HepG2 (cell line): ENCODE measurements around the gene QDPR. TPM values are rescaled to one million over a fixed set of nuclear protein-coding genes. Genes with fewer than 3 reads are reported as not detected.

Experiments
- CC2D1A ChIP-seq: sonication (generic); formaldehyde crosslinking; IDR thresholded peaks from 2 replicates; pipeline ENCODE4 v1.8.1; 2023; ENCODE audit warnings: mild to moderate bottlenecking, missing genetic modification reagents
- CHD4 ChIP-seq: fragments of 200-600 bp; sonication (generic); IDR thresholded peaks from 2 replicates; pipeline ENCODE4 v1.7.0; 2017; ENCODE audit warnings: mild to moderate bottlenecking, low read length, borderline replicate concordance
- ESRRA ChIP-seq: sonication (generic); formaldehyde crosslinking; IDR thresholded peaks from 2 replicates; pipeline ENCODE4 v1.5.1; 2020; ENCODE audit warnings: mild to moderate bottlenecking, low read depth, missing genetic modification reagents
- HDAC2 ChIP-seq: sonication (generic); formaldehyde crosslinking; IDR thresholded peaks from 2 replicates; pipeline ENCODE4 v1.4.0; 2020; ENCODE audit warnings: missing genetic modification reagents
- POGZ ChIP-seq: sonication (generic); formaldehyde crosslinking; IDR thresholded peaks from 2 replicates; pipeline ENCODE4 v1.4.0; 2020; ENCODE audit warnings: mild to moderate bottlenecking, missing genetic modification reagents
- RXRB ChIP-seq: IDR thresholded peaks from 2 replicates; pipeline ENCODE4 v1.6.1; 2016; ENCODE audit warnings: borderline replicate concordance, missing genetic modification reagents, missing compliant biosample characterization
- SMAD9 ChIP-seq: sonication (generic); formaldehyde crosslinking; IDR thresholded peaks from 2 replicates; pipeline ENCODE4 v1.5.1; 2020; ENCODE audit warnings: mild to moderate bottlenecking, missing genetic modification reagents
- THAP11 ChIP-seq: IDR thresholded peaks from 2 replicates; pipeline ENCODE4 v1.6.1; 2016; ENCODE audit warnings: missing biosample characterization, missing genetic modification reagents
- U2AF2 ChIP-seq: fragments of 200-400 bp; formaldehyde crosslinking; IDR thresholded peaks from 2 replicates; pipeline ENCODE4 v1.6.1; 2017; ENCODE audit warnings: low read depth, mild to moderate bottlenecking, low read length
- ZKSCAN8 ChIP-seq: IDR thresholded peaks from 2 replicates; pipeline ENCODE4 v1.6.1; 2016; ENCODE audit warnings: borderline replicate concordance, missing genetic modification reagents, missing compliant biosample characterization
- ZNF7 ChIP-seq: IDR thresholded peaks from 2 replicates; pipeline ENCODE4 v1.6.1; 2016; ENCODE audit warnings: missing biosample characterization, missing genetic modification reagents
- ZNF784 ChIP-seq: sonication (generic); formaldehyde crosslinking; IDR thresholded peaks from 2 replicates; pipeline ENCODE4 v1.5.1; 2020; ENCODE audit warnings: missing genetic modification reagents, mild to moderate bottlenecking, borderline replicate concordance
- ZNF792 ChIP-seq: IDR thresholded peaks from 2 replicates; pipeline ENCODE4 v1.6.1; 2016
- polyA plus RNA-seq, 8 experiments: library from polyadenylated mRNA; depleted of rRNA in 3 of 8; stranded (reverse) in 7 of 8; unstranded in 1 of 8; fragments of >200 nt; fragmentation: Illumina TruSeq in 4 of 8; extraction: Trizol in 4 of 8; gene quantifications; 2 replicates each; pipeline versions ENCODE4 v1.2.1 to v1.2.3, GENCODE V29; 2011 to 2016; ENCODE audit warnings: low read depth in 4 of 8, missing spikeins in 1 of 8, mixed read lengths in 1 of 8; ENCODE audit not compliant: insufficient read depth in 1 of 8
- total RNA-seq, 5 experiments: library from RNA; depleted of rRNA; stranded (reverse); fragments of >200 nt; fragmentation: Illumina TruSeq; extraction: Trizol; gene quantifications; 2 replicates each; pipeline ENCODE4 v1.2.3, GENCODE V29; 2016; ENCODE audit warnings: low read depth in 1 of 5
- TF ChIP-seq, protein P1 (sequence below): sonication (generic); formaldehyde crosslinking; IDR thresholded peaks from 2 replicates; pipeline ENCODE4 v1.9.0; 2021; ENCODE audit warnings: missing genetic modification reagents, mild to moderate bottlenecking, borderline replicate concordance
- TF ChIP-seq, protein P2 (sequence below): sonication (generic); formaldehyde crosslinking; IDR thresholded peaks from one replicate; pipeline ENCODE4 v1.5.1; 2020; ENCODE audit warnings: mild to moderate bottlenecking, missing genetic modification reagents; ENCODE audit errors: not compliant biosample characterization
- TF ChIP-seq, protein P3 (sequence below): sonication (generic); formaldehyde crosslinking; IDR thresholded peaks from 2 replicates; pipeline ENCODE4 v1.8.1; 2023; ENCODE audit warnings: missing genetic modification reagents, inconsistent platforms, borderline replicate concordance

Gene QDPR
- total and polyA plus RNA-seq, 2 of the 13 experiments (the other 11 are each of a cell fraction or from before 2014, with no cell fraction given): 9.9 to 95.5 TPM

DNA sequence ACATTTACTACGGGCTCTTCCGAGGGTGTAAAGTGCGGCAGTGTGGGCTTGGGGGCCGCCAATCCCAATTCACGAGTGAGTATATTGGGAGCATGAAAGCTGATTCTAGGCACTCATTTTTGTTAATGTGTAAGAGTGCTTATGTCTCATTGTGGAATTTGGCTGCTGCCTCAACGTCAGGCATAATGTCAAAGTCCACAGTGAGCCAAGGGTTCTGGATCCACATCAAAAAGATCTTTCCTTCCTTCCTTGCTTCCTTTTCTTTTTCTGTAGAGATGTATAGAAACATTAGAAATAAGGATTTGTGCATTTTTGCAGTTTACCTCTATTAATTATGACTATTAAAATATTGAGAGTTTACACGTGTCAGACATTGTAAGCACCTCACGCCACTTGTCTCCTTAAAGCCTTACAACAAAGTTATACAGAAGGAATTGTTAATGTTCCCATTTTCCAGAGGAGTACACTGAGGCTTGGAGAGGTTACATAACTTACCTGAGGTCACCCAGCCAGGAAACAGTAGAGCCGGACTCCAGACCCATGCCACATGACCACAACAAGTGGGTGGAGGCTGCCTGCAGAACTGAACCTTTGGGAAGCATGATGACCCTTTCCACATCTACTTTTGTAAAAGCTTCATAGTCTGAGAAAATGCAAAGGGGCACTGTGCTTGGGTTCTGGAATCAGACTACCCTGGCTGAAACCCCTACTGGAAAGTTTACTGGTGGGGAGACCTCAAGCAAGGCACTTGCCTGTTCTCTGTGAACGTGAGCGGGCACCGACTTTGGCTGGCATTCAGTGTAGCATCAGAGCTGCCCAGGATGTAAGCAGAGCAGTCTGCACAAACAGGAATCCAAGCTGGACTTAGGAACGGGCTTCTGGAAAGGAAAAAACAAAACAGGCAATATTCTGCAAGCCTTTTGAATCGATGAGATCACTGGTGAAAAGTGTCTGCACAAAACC lies 3.8 kb upstream of the QDPR start (continued):
- TF ChIP-seq SMAD9 (CRISPR knock-in tag) (no peak), ZNF784 (CRISPR knock-in tag) (no peak; the same call in 1 of the 2 replicates), ZNF7 (CRISPR knock-in tag) (peak; percentile 46; the same call in 1 of the 2 replicates), ESRRA (CRISPR knock-in tag) (peak; percentile 86), CC2D1A (CRISPR knock-in tag) (no peak), RXRB (CRISPR knock-in tag) (peak; percentile 67), CHD4 (peak; percentile 97; the same call in 1 of the 2 replicates), THAP11 (CRISPR knock-in tag) (0 out of 2 replicates have a peak, but pooled peaks have one; percentile 22), ZNF792 (CRISPR knock-in tag) (peak; percentile 19; the same call in 1 of the 2 replicates), ZKSCAN8 (CRISPR knock-in tag) (no peak), HDAC2 (CRISPR knock-in tag) (peak; percentile 51; the same call in 1 of the 2 replicates), U2AF2 (no peak), POGZ (CRISPR knock-in tag) (peak; percentile 66; the same call in 1 of the 2 replicates)
- TF ChIP-seq, protein P1, sequence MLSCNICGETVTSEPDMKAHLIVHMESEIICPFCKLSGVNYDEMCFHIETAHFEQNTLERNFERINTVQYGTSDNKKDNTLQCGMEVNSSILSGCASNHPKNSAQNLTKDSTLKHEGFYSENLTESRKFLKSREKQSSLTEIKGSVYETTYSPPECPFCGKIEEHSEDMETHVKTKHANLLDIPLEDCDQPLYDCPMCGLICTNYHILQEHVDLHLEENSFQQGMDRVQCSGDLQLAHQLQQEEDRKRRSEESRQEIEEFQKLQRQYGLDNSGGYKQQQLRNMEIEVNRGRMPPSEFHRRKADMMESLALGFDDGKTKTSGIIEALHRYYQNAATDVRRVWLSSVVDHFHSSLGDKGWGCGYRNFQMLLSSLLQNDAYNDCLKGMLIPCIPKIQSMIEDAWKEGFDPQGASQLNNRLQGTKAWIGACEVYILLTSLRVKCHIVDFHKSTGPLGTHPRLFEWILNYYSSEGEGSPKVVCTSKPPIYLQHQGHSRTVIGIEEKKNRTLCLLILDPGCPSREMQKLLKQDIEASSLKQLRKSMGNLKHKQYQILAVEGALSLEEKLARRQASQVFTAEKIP (CRISPR knock-in tag): no peak
- TF ChIP-seq, protein P2, sequence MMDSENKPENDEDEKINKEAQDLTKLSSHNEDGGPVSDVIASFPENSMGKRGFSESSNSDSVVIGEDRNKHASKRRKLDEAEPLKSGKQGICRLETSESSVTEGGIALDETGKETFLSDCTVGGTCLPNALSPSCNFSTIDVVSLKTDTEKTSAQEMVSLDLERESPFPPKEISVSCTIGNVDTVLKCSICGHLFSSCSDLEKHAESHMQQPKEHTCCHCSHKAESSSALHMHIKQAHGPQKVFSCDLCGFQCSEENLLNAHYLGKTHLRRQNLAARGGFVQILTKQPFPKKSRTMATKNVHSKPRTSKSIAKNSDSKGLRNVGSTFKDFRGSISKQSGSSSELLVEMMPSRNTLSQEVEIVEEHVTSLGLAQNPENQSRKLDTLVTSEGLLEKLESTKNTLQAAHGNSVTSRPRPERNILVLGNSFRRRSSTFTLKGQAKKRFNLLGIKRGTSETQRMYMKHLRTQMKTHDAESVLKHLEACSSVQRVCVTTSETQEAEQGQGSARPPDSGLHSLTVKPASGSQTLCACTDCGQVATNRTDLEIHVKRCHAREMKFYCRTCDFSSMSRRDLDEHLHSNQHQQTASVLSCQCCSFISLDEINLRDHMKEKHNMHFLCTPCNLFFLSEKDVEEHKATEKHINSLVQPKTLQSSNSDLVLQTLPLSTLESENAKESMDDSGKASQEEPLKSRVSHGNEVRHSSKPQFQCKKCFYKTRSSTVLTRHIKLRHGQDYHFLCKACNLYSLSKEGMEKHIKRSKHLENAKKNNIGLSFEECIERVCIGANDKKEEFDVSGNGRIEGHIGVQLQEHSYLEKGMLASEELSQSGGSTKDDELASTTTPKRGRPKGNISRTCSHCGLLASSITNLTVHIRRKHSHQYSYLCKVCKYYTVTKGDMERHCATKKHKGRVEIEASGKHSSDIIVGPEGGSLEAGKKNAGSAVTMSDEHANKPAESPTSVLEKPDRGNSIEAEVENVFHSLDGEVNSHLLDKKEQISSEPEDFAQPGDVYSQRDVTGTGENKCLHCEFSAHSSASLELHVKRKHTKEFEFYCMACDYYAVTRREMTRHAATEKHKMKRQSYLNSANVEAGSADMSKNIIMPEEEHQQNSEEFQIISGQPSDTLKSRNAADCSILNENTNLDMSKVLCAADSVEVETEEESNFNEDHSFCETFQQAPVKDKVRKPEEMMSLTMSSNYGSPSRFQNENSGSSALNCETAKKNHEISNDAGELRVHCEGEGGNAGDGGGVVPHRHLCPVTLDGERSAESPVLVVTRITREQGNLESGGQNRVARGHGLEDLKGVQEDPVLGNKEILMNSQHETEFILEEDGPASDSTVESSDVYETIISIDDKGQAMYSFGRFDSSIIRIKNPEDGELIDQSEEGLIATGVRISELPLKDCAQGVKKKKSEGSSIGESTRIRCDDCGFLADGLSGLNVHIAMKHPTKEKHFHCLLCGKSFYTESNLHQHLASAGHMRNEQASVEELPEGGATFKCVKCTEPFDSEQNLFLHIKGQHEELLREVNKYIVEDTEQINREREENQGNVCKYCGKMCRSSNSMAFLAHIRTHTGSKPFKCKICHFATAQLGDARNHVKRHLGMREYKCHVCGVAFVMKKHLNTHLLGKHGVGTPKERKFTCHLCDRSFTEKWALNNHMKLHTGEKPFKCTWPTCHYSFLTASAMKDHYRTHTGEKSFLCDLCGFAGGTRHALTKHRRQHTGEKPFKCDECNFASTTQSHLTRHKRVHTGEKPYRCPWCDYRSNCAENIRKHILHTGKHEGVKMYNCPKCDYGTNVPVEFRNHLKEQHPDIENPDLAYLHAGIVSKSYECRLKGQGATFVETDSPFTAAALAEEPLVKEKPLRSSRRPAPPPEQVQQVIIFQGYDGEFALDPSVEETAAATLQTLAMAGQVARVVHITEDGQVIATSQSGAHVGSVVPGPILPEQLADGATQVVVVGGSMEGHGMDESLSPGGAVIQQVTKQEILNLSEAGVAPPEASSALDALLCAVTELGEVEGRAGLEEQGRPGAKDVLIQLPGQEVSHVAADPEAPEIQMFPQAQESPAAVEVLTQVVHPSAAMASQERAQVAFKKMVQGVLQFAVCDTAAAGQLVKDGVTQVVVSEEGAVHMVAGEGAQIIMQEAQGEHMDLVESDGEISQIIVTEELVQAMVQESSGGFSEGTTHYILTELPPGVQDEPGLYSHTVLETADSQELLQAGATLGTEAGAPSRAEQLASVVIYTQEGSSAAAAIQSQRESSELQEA: no peak
- TF ChIP-seq, protein P3, sequence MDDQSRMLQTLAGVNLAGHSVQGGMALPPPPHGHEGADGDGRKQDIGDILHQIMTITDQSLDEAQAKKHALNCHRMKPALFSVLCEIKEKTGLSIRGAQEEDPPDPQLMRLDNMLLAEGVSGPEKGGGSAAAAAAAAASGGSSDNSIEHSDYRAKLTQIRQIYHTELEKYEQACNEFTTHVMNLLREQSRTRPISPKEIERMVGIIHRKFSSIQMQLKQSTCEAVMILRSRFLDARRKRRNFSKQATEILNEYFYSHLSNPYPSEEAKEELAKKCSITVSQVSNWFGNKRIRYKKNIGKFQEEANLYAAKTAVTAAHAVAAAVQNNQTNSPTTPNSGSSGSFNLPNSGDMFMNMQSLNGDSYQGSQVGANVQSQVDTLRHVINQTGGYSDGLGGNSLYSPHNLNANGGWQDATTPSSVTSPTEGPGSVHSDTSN (CRISPR knock-in tag): no peak
